Measurements from ENCODE around the gene LTB4R.
A peak's percentile ranks its signal among the peaks of the same experiment; 100 is the strongest.

DNA sequence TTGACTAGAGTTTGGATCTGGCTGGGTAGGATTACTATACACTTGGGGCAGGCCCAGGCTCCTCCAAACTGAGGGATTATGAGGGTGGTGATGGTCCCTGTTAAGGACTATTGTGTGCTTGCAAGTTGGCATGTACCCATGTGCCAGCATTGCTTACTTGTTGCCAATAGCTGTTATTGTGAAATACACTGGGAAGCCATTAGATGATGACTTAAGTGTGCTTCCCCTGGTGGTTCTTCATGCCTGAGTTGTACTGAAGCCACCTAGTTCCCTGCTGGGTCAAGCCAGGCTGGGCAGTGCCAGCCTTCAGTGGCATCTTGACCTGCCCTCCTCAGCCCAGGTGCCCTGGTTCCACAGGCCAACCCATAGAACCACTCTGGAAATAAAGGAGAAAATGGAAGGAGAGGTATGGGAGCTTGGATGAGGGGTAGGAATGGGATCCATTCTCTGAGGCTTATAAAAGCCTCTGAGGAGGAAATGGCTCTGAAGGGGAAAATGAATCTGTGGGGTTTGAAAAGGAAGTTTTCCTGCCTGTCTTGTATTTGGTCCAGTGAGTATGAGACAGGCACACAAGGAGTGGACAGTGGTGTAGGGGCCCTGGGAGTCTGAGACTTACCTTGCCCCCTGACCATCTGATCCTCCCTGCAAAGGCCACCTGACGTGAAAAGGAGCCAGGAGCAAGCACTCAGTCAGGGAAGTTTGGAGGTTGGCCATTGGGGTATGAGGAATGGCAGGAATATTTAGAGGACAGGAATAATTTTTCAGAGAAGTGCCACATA, 724 bp downstream of the LTB4R start:
- TF ChIP-seq SP1 (IDR thresholded peaks at IDR 0.05) (peak; percentile 6), JUND (IDR thresholded peaks at IDR 0.05) (no peak), GABPA (IDR thresholded peaks at IDR 0.05 in 1 of 2, conservative IDR thresholded peaks at IDR 0.05 in 1 of 2) (no peak), MAX (IDR thresholded peaks at IDR 0.05) (no peak), TAF1 (conservative IDR thresholded peaks at IDR 0.05) (no peak), RAD21 (IDR thresholded peaks at IDR 0.05) (no peak), ATF3 (IDR thresholded peaks at IDR 0.05) (no peak), REST (IDR thresholded peaks at IDR 0.05) (no peak), YY1 (IDR thresholded peaks at IDR 0.05) (peak; percentile 93), FOXA1 (IDR thresholded peaks at IDR 0.05) (no peak), EGR1 (IDR thresholded peaks at IDR 0.05; ENCODE audit: low read depth in 2 of 2) (no peak), ZBTB33 (IDR thresholded peaks at IDR 0.05) (no peak)
- TF ChIP-seq, protein P1, sequence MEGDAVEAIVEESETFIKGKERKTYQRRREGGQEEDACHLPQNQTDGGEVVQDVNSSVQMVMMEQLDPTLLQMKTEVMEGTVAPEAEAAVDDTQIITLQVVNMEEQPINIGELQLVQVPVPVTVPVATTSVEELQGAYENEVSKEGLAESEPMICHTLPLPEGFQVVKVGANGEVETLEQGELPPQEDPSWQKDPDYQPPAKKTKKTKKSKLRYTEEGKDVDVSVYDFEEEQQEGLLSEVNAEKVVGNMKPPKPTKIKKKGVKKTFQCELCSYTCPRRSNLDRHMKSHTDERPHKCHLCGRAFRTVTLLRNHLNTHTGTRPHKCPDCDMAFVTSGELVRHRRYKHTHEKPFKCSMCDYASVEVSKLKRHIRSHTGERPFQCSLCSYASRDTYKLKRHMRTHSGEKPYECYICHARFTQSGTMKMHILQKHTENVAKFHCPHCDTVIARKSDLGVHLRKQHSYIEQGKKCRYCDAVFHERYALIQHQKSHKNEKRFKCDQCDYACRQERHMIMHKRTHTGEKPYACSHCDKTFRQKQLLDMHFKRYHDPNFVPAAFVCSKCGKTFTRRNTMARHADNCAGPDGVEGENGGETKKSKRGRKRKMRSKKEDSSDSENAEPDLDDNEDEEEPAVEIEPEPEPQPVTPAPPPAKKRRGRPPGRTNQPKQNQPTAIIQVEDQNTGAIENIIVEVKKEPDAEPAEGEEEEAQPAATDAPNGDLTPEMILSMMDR (IDR thresholded peaks at IDR 0.05; ENCODE audit: low read depth, low read length, missing input control): no peak
